Measurements from ENCODE around the gene MAPKAPK3. TPM values are rescaled to one million over a fixed set of nuclear protein-coding genes. Genes with fewer than 3 reads are reported as not detected.

The MAPKAPK3 gene
- total and polyA plus RNA-seq, 2 donors (not counting 3 experiments of a cell fraction or from before 2014, with no cell fraction given), result 21.3 to 30.5 TPM

DNA sequence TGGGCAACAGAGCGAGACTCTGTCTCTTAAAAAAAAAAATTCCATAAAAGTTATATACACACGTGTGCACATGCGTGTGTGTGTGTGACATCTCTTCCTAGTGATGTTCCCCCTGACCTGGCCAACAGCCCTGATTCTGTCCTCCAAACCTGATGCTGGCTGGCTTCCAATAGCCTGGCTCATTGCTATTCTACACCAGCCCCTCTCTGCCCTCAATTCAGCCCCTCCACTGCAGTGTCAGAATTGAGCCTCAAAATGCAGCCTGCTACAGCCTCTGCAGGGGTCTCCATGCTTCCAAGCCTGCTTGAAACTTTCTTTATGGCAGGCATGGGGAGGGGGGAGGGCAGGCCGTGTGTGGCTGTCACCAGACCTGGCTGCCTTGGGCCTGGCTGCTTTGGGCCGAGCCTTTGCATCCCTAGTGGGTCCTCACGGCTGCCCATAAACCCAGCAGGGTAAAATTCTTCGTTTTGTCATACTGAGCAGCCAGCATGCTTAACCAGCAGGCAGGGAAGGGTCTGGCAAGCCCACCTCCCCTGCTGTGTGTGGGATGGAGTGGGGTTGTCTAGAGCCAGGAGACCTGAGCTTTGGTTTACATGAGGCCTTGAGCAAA, 35.1 kb downstream of the MAPKAPK3 start:
- peaks cover 0 to 1% of the 10 kb centered on the region in 2 experiments for H3K36me3 ChIP-seq (ENCODE audit: control insufficient read depth in 2 of 2, extremely low read depth in 1 of 2, insufficient read depth in 2 of 2, low read length in 2 of 2)
- DNase-seq (ENCODE audit: low read depth, low spot score) (no peak), FAIRE-seq (no peak)
- no peaks in the 10 kb centered on the region for H3K27me3 ChIP-seq (ENCODE audit: control insufficient read depth in 2 of 2, insufficient read depth in 2 of 2, low read length in 2 of 2)
- no peak overlapping the region for H3K27ac ChIP-seq (ENCODE audit: insufficient read depth, low read depth, low read length)
- no TSS peak for BruUV-seq (replicated peaks)
- H3K9me3 ChIP-seq (replicated peaks; ENCODE audit: control insufficient read depth, insufficient read depth, low read length), result no peaks in the 10 kb centered on the region
- H4K20me1 ChIP-seq (replicated peaks; ENCODE audit: control insufficient read depth, extremely low read depth, insufficient read depth, low read length), result no peaks in the 10 kb centered on the region
- intact Hi-C loops (cut with micrococcal nuclease), result loop anchor here (1.0 kb wide), 2 partner anchors 36 to 80 kb away; no protein-coding TSS in a partner anchor
- no peak overlapping the region for H3K4me2 ChIP-seq (ENCODE audit: insufficient read depth, low read length)
- no peak overlapping the region for H3K9ac ChIP-seq (replicated peaks; ENCODE audit: extremely low read depth, insufficient read depth, low read length)
- no peak overlapping the region for H2AFZ ChIP-seq (ENCODE audit: low read depth, low read length)
- H3K4me1 ChIP-seq (ENCODE audit: control insufficient read depth, extremely low read depth, insufficient read depth, low read length), result no peaks in the 10 kb centered on the region
- dilution Hi-C loops (cut with MboI; ENCODE audit: extremely low pct_ligation_motif_present, low sequenced_read_pairs), result no loop called here
- ChIA-PET POLR2A (no interaction called here), CTCF (interaction anchor here (0.6 to 4.0 kb wide), 12 partner anchors 10 to 720 kb away, joined by 3 to 65 read pairs (median 6); partner anchors contain the start of genes HEMK1 and MAPKAPK3)
- TF ChIP-seq FOS (IDR thresholded peaks at IDR 0.05; ENCODE audit: borderline replicate concordance, insufficient read depth, low read length) (no peak), EZH2 (IDR thresholded peaks at IDR 0.05; ENCODE audit: borderline replicate concordance, low read depth, low read length, severe bottlenecking) (no peak), JUN (IDR thresholded peaks at IDR 0.05; ENCODE audit: borderline replicate concordance, insufficient read depth, insufficient read length, low read depth) (no peak), GATA2 (IDR thresholded peaks at IDR 0.05; ENCODE audit: insufficient read depth, insufficient read length, low read depth, low read length) (no peak), CTCF (IDR thresholded peaks at IDR 0.05; ENCODE audit: extremely low read depth in 1 of 2, insufficient read depth in 1 of 2, low read depth in 1 of 2, low read length in 2 of 2) (no peak), POLR2AphosphoS5 (IDR thresholded peaks at IDR 0.05; ENCODE audit: insufficient read depth, low read depth, low read length) (no peak), POLR2A (IDR thresholded peaks at IDR 0.05; ENCODE audit: low read depth, low read length) (no peak)
- TF ChIP-seq, protein P1, sequence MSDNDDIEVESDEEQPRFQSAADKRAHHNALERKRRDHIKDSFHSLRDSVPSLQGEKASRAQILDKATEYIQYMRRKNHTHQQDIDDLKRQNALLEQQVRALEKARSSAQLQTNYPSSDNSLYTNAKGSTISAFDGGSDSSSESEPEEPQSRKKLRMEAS (IDR thresholded peaks at IDR 0.05; ENCODE audit: insufficient read depth, insufficient read length), result no peak
- H3K79me2 ChIP-seq (ENCODE audit: control insufficient read depth, insufficient read depth, low read length), result no peaks in the 10 kb centered on the region
- H3K9me1 ChIP-seq (replicated peaks; ENCODE audit: control insufficient read depth, extremely low read depth, insufficient read depth, low read length), result no peaks in the 10 kb centered on the region
- no peak overlapping the region for H3K4me3 ChIP-seq (replicated peaks in 1 of 3; ENCODE audit: insufficient read depth in 1 of 3, low read depth in 1 of 3, low read length in 3 of 3)

All from endothelial cell of umbilical vein (primary cell).